ENCODE results near the gene HOPX.
"Not testable (repeated sequence)": the region's sequence is repeated elsewhere in the genome, so short reads cannot be mapped to it uniquely, and the experiment has no call there.

Gene HOPX

GRCh38 chr4:56681158-56681852, at the start of gene HOPX:
HOPX (minus strand) TSS chr4:56681296; CDS start chr4:56657816, 23,480 bp downstream.
- no peak for FAIRE-seq
- TF ChIP-seq, protein P1, sequence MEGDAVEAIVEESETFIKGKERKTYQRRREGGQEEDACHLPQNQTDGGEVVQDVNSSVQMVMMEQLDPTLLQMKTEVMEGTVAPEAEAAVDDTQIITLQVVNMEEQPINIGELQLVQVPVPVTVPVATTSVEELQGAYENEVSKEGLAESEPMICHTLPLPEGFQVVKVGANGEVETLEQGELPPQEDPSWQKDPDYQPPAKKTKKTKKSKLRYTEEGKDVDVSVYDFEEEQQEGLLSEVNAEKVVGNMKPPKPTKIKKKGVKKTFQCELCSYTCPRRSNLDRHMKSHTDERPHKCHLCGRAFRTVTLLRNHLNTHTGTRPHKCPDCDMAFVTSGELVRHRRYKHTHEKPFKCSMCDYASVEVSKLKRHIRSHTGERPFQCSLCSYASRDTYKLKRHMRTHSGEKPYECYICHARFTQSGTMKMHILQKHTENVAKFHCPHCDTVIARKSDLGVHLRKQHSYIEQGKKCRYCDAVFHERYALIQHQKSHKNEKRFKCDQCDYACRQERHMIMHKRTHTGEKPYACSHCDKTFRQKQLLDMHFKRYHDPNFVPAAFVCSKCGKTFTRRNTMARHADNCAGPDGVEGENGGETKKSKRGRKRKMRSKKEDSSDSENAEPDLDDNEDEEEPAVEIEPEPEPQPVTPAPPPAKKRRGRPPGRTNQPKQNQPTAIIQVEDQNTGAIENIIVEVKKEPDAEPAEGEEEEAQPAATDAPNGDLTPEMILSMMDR (IDR thresholded peaks at IDR 0.05; ENCODE audit: insufficient read depth, missing control alignments), result no peak

GRCh38 chr4:56730097-56730496, 49.0 kb upstream of the HOPX start:
- FAIRE-seq, result no peak
- TF ChIP-seq, protein P1 (IDR thresholded peaks at IDR 0.05; ENCODE audit: insufficient read depth, missing control alignments), result no peak
- no peak for DNase-seq (ENCODE audit: insufficient read length, low spot score)

More at GRCh38 chr4:56681158-56681852, at the start of gene HOPX:
- no peak for DNase-seq (ENCODE audit: insufficient read length, low spot score)

DNA sequence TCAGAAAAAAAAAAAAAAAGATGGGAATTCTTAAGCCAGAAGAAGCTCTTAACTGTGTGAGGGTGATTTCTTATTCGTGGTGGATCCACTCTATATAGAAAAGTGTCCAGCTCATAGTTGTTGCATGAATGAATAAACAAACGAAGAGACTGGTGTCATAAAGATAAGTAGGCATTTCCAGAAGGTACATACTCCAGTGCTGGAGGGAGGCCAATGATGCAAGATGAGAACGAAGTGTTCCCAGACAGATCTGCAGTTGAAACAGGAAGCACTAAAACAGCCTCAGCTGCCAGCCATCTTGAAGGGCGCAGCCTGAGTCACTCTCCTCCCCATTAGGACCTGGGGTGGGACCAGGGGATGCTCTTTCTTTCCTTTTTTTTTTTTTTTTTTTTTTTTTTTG, 47.4 kb upstream of the HOPX start:
- no peak for FAIRE-seq
- TF ChIP-seq, protein P1 (IDR thresholded peaks at IDR 0.05; ENCODE audit: insufficient read depth, missing control alignments), result no peak
- no peak for DNase-seq (ENCODE audit: insufficient read length, low spot score)

DNA sequence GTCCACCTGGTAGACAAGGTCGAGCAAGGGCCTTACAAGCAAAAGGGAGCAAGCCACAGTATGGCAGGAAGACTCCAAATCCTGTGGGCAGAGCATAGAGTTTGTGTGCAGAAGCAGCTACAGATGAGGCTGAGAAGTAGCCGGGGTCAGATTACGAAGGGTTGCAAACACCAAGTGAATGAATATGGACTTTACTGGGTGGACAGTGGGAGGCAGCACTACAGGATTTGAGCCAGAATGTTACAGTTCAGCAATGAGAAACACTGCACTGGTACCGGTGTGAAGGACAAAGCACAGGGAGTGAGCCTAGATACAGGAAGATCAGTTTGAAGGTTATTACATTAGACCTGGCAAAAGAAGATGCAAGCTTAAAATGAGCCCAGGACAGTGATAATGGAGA, 46.1 kb upstream of the HOPX start:
- DNase-seq (ENCODE audit: insufficient read length, low spot score) (no peak), FAIRE-seq (no peak)
- TF ChIP-seq, protein P1 (IDR thresholded peaks at IDR 0.05; ENCODE audit: insufficient read depth, missing control alignments), result no peak

GRCh38 chr4:56726593-56726992, 45.5 kb upstream of the HOPX start:
- not testable (repeated sequence) for DNase-seq (ENCODE audit: insufficient read length, low spot score); FAIRE-seq

- TF ChIP-seq, protein P1 (IDR thresholded peaks at IDR 0.05; ENCODE audit: insufficient read depth, missing control alignments), result no peak
Measured at GRCh38 chr4:56723659-56724230, 42.6 kb upstream of the HOPX start.

GRCh38 chr4:56723201-56723605, 42.1 kb upstream of the HOPX start:
- FAIRE-seq, result no peak
- no peak for DNase-seq (ENCODE audit: insufficient read length, low spot score)
- TF ChIP-seq, protein P1 (IDR thresholded peaks at IDR 0.05; ENCODE audit: insufficient read depth, missing control alignments), result no peak

More at GRCh38 chr4:56723659-56724230, 42.6 kb upstream of the HOPX start:
- no peak for FAIRE-seq
- DNase-seq (ENCODE audit: insufficient read length, low spot score), result no peak

All from D721Med (cell line).